Bone marrow (tissue), 2 donors: ENCODE data around the gene GATA3.

Experiments
- DNase-seq, 2 donors: peaks; one replicate each; lab custom pipeline; 2025; lab: John Stamatoyannopoulos, UW

The GATA3 gene

GRCh38 chr10:8051109-8051821, 3.2 kb upstream of the GATA3 start:
- DNase-seq = no peak

GRCh38 chr10:8051851-8052257, 2.6 kb upstream of the GATA3 start:
- DNase-seq = no peak

- DNase-seq = no peak
Observed at GRCh38 chr10:8052341-8052955, 2.0 kb upstream of the GATA3 start.

- DNase-seq = no peak
Observed at GRCh38 chr10:8052956-8053445, 1.5 kb upstream of the GATA3 start.

- DNase-seq = no peak
Observed at GRCh38 chr10:8053446-8054243, 843 bp upstream of the GATA3 start.

GRCh38 chr10:8054244-8054493, 319 bp upstream of the GATA3 start:
- DNase-seq = no peak

- no peak for DNase-seq
Observed at GRCh38 chr10:8055420-8056349, 1.2 kb downstream of the GATA3 start.

- no peak for DNase-seq
Observed at GRCh38 chr10:8056378-8056777, 1.9 kb downstream of the GATA3 start.

- DNase-seq = no peak
Observed at GRCh38 chr10:8056871-8057331, 2.4 kb downstream of the GATA3 start.

- no peak for DNase-seq
Observed at GRCh38 chr10:8057636-8058273, 3.3 kb downstream of the GATA3 start.

GRCh38 chr10:8058274-8059111, 4.0 kb downstream of the GATA3 start:
- no peak for DNase-seq

GRCh38 chr10:8059191-8059936, 4.9 kb downstream of the GATA3 start:
- no peak for DNase-seq

- DNase-seq = no peak
Observed at GRCh38 chr10:8060010-8060703, 5.7 kb downstream of the GATA3 start.

- no peak for DNase-seq
Observed at GRCh38 chr10:8060704-8061121, 6.2 kb downstream of the GATA3 start.

GRCh38 chr10:8061274-8062211, 7.1 kb downstream of the GATA3 start:
- no peak for DNase-seq

- DNase-seq = no peak
Observed at GRCh38 chr10:8063128-8063908, 8.8 kb downstream of the GATA3 start.

- DNase-seq = no peak
Observed at GRCh38 chr10:8063935-8064334, 9.4 kb downstream of the GATA3 start.
